ENCODE measurements around the gene NTF3. TPM values are rescaled to one million over a fixed set of nuclear protein-coding genes. Genes with fewer than 3 reads are reported as not detected.

The NTF3 gene
- total RNA-seq, 1 experiment from 2014 or later, result not detected

DNA sequence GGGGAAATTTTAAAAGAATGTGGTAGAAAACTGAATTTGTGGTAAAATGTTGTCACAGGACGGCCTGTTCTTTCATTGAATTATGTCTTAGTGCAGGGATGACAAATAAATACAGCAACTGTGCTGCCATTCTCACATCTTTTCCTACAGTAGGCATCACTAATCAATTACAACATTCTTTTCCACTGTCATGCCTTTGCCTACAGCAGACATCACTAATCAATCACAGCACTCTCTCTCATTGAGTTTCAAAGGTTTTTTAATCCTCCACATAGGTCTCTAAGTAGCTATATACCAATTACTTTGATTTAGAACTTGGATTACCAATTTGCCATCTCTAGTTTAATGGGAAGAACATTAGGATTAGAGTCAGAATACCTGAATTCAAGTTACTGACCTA lies 30.1 kb downstream of the NTF3 start:
- no peaks in the 10 kb centered on the region for H3K4me1 ChIP-seq (ENCODE audit: control insufficient read depth, insufficient read depth, low read length)
- TF ChIP-seq SIN3A (IDR thresholded peaks at IDR 0.05; ENCODE audit: borderline replicate concordance, insufficient read depth, low read depth, low read length), result no peak
- TF ChIP-seq, protein P1, sequence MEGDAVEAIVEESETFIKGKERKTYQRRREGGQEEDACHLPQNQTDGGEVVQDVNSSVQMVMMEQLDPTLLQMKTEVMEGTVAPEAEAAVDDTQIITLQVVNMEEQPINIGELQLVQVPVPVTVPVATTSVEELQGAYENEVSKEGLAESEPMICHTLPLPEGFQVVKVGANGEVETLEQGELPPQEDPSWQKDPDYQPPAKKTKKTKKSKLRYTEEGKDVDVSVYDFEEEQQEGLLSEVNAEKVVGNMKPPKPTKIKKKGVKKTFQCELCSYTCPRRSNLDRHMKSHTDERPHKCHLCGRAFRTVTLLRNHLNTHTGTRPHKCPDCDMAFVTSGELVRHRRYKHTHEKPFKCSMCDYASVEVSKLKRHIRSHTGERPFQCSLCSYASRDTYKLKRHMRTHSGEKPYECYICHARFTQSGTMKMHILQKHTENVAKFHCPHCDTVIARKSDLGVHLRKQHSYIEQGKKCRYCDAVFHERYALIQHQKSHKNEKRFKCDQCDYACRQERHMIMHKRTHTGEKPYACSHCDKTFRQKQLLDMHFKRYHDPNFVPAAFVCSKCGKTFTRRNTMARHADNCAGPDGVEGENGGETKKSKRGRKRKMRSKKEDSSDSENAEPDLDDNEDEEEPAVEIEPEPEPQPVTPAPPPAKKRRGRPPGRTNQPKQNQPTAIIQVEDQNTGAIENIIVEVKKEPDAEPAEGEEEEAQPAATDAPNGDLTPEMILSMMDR (IDR thresholded peaks at IDR 0.05), result no peak
- no peak for TF ChIP-seq TCF7L2 (IDR thresholded peaks at IDR 0.05; ENCODE audit: low read depth, low read length)
- in situ Hi-C loops (cut with HindIII; ENCODE audit: low pct_unique_long_range_greater_than_20kb, low sequenced_read_pairs) (no loop called here), intact Hi-C loops (cut with micrococcal nuclease; ENCODE audit: unreplicated experiment) (no loop called here)
- ATAC-seq (no peak), DNase-seq (ENCODE audit: low read depth, low spot score) (no peak)
- no peaks in the 10 kb centered on the region for H3K27me3 ChIP-seq (ENCODE audit: control insufficient read depth, insufficient read depth, low read length)
- H3K4me3 ChIP-seq (ENCODE audit: low read depth in 2 of 2, low read length in 2 of 2), result no peak overlapping the region
- no peak overlapping the region for H3K27ac ChIP-seq (ENCODE audit: low read length)
- ChIA-PET CTCF (no interaction called here), POLR2A (no interaction called here)
- BruUV-seq (replicated peaks), result no TSS peak
- no peaks in the 10 kb centered on the region for H3K36me3 ChIP-seq (ENCODE audit: control insufficient read depth, insufficient read depth, low read length)
- H3K9me3 ChIP-seq (ENCODE audit: control insufficient read depth, insufficient read depth, low read depth, low read length), result no peaks in the 10 kb centered on the region

DNA sequence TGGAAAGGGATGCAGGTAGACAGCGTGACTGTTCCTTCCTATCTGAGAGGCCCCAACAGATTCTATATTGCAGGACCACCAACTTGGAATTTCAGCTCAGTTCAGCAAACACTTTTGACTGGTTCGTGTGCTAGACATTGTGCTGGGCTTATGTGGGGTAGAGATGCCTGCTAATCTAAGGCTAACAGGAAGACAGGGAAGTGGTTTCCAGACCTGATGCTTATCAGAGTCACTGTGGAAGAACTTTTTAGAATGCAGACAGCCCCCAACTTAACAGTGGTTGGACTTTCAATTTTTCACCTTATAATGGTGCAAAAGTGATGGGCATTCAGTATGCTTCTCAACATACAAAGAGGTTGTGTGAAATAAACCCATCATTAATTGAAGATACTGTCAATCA lies 32.2 kb downstream of the NTF3 start:
- CTCF ChIA-PET, result no interaction called here
- intact Hi-C loops (cut with micrococcal nuclease; ENCODE audit: unreplicated experiment), result no loop called here

More for the DNA sequence above, 32.2 kb downstream of the NTF3 start:
- Histone ChIP-seq H3K36me3 (ENCODE audit: control insufficient read depth, insufficient read depth, low read length) (no peaks in the 10 kb centered on the region), H3K4me3 (ENCODE audit: low read depth in 2 of 2, low read length in 2 of 2) (no peak overlapping the region), H3K9me3 (ENCODE audit: control insufficient read depth, insufficient read depth, low read depth, low read length) (no peaks in the 10 kb centered on the region), H3K27ac (ENCODE audit: low read length) (no peak overlapping the region), H3K4me1 (ENCODE audit: control insufficient read depth, insufficient read depth, low read length) (no peaks in the 10 kb centered on the region), H3K27me3 (ENCODE audit: control insufficient read depth, insufficient read depth, low read length) (no peaks in the 10 kb centered on the region)
- in situ Hi-C loops (cut with HindIII; ENCODE audit: low pct_unique_long_range_greater_than_20kb, low sequenced_read_pairs), result no loop called here
- DNase-seq (ENCODE audit: low read depth, low spot score) (no peak), ATAC-seq (no peak)
- BruUV-seq (replicated peaks), result no TSS peak
- no peak for TF ChIP-seq SIN3A (IDR thresholded peaks at IDR 0.05; ENCODE audit: borderline replicate concordance, insufficient read depth, low read depth, low read length)
- TF ChIP-seq POLR2AphosphoS5 (IDR thresholded peaks at IDR 0.05; ENCODE audit: low read depth, low read length), result no peak
- TF ChIP-seq, protein P2, sequence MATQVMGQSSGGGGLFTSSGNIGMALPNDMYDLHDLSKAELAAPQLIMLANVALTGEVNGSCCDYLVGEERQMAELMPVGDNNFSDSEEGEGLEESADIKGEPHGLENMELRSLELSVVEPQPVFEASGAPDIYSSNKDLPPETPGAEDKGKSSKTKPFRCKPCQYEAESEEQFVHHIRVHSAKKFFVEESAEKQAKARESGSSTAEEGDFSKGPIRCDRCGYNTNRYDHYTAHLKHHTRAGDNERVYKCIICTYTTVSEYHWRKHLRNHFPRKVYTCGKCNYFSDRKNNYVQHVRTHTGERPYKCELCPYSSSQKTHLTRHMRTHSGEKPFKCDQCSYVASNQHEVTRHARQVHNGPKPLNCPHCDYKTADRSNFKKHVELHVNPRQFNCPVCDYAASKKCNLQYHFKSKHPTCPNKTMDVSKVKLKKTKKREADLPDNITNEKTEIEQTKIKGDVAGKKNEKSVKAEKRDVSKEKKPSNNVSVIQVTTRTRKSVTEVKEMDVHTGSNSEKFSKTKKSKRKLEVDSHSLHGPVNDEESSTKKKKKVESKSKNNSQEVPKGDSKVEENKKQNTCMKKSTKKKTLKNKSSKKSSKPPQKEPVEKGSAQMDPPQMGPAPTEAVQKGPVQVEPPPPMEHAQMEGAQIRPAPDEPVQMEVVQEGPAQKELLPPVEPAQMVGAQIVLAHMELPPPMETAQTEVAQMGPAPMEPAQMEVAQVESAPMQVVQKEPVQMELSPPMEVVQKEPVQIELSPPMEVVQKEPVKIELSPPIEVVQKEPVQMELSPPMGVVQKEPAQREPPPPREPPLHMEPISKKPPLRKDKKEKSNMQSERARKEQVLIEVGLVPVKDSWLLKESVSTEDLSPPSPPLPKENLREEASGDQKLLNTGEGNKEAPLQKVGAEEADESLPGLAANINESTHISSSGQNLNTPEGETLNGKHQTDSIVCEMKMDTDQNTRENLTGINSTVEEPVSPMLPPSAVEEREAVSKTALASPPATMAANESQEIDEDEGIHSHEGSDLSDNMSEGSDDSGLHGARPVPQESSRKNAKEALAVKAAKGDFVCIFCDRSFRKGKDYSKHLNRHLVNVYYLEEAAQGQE (IDR thresholded peaks at IDR 0.05; ENCODE audit: insufficient read depth in 1 of 2, low read depth in 2 of 2, low read length in 1 of 2), result no peak
- TF ChIP-seq, protein P1 (IDR thresholded peaks at IDR 0.05), result no peak
- POLR2A ChIA-PET, result no interaction called here

Measured in Panc1 (cell line).